GM23338 (cell line): ENCODE data around the gene TIE1. TPM values are rescaled to one million over a fixed set of nuclear protein-coding genes. Genes with fewer than 3 reads are reported as not detected.
A peak's percentile ranks its signal among the peaks of the same experiment; 100 is the strongest.

Experiments
- ATAC-seq: fragments of 200-7000 bp; cut with Tn5 transposase; 3 replicates; pipeline ENCODE4 v1.9.1; 2020
- DNase-seq: peaks from one replicate; pipeline ENCODE4 v3.0.0-alpha.2; 2015; ENCODE audit warnings: low spot score
- H2AFZ ChIP-seq: fragments of 200-600 bp; sonication (generic); 2 replicates; pipeline ENCODE4 v1.8.0; 2016; ENCODE audit warnings: antibody characterized with exemption, mild to moderate bottlenecking, moderate library complexity
- H3F3A ChIP-seq: fragments of 200-600 bp; sonication (generic); replicated peaks from 2 replicates; pipeline ENCODE4 v1.8.0; 2017; ENCODE audit warnings: antibody characterized with exemption, mixed run types, low read depth
- H3K27ac ChIP-seq: fragments of 200-600 bp; sonication (generic); 2 replicates; pipeline ENCODE4 v1.6.1; 2016; ENCODE audit warnings: low read depth
- H3K27me3 ChIP-seq: fragments of 200-600 bp; sonication (generic); 2 replicates; pipeline ENCODE4 v1.8.0; 2016; ENCODE audit warnings: mild to moderate bottlenecking, mixed run types, moderate library complexity; ENCODE audit not compliant: insufficient read depth
- H3K36me3 ChIP-seq: fragments of 200-600 bp; sonication (generic); 2 replicates; pipeline ENCODE4 v1.8.0; 2016; ENCODE audit warnings: mild to moderate bottlenecking; ENCODE audit not compliant: insufficient read depth
- H3K4me1 ChIP-seq: fragments of 200-600 bp; sonication (generic); 2 replicates; pipeline ENCODE4 v1.8.0; 2016; ENCODE audit warnings: mild to moderate bottlenecking, moderate library complexity; ENCODE audit not compliant: insufficient read depth
- H3K4me2 ChIP-seq: fragments of 200-600 bp; sonication (generic); 2 replicates; pipeline ENCODE4 v1.7.1; 2017; ENCODE audit warnings: mixed run types
- H3K4me3 ChIP-seq: fragments of 200-600 bp; sonication (generic); 2 replicates; pipeline ENCODE4 v1.6.1; 2016; ENCODE audit warnings: mixed run types
- H3K79me2 ChIP-seq: fragments of 200-600 bp; sonication (generic); replicated peaks from 2 replicates; pipeline ENCODE4 v1.8.0; 2017; ENCODE audit warnings: mild to moderate bottlenecking; ENCODE audit not compliant: insufficient read depth
- H3K9me2 ChIP-seq: fragments of 200-600 bp; sonication (generic); 2 replicates; pipeline ENCODE4 v1.8.0; 2017; ENCODE audit not compliant: insufficient read depth
- H4K20me1 ChIP-seq: fragments of 200-600 bp; sonication (generic); replicated peaks from 2 replicates; pipeline ENCODE4 v1.8.0; 2017; ENCODE audit warnings: mild to moderate bottlenecking; ENCODE audit not compliant: insufficient read depth
- H3K27ac Mint-ChIP-seq: 2 replicates; pipeline ENCODE4 v1.8.0; 2020; ENCODE audit warnings: inconsistent platforms, mild to moderate bottlenecking, moderate library complexity, mixed read lengths
- H3K27me3 Mint-ChIP-seq: 3 replicates; pipeline ENCODE4 v1.8.0; 2022; ENCODE audit warnings: low read depth, mild to moderate bottlenecking, moderate library complexity, mixed read lengths, inconsistent platforms; ENCODE audit not compliant: insufficient read depth, poor library complexity
- H3K36me3 Mint-ChIP-seq: 3 replicates; pipeline ENCODE4 v1.8.0; 2021; ENCODE audit warnings: low read depth, mild to moderate bottlenecking, inconsistent platforms, moderate library complexity, mixed read lengths
- H3K4me1 Mint-ChIP-seq: 3 replicates; pipeline ENCODE4 v1.8.0; 2020; ENCODE audit warnings: mild to moderate bottlenecking, inconsistent platforms, mixed read lengths
- H3K4me3 Mint-ChIP-seq: 3 replicates; pipeline ENCODE4 v1.8.0; 2021; ENCODE audit warnings: moderate library complexity, mild to moderate bottlenecking, inconsistent platforms, mixed read lengths
- H3K9me3 Mint-ChIP-seq: 3 replicates; pipeline ENCODE4 v1.8.0; 2020; ENCODE audit warnings: moderate library complexity, mild to moderate bottlenecking, inconsistent platforms, mixed read lengths
- CREB1 ChIP-seq: fragments of 250-450 bp; sonication (Bioruptor Pico); IDR thresholded peaks from 2 replicates; pipeline ENCODE4 v1.5.0; 2020; ENCODE audit warnings: low read depth, mild to moderate bottlenecking, moderate library complexity
- CTCF ChIP-seq, 2 experiments: fragments of 200-600 bp in 1 of 2; sonication (generic) in 1 of 2; conservative IDR thresholded peaks; 2 replicates each; pipeline versions ENCODE4 v1.5.1 to v1.6.1; 2016 to 2017; ENCODE audit warnings: antibody characterized with exemption in 2 of 2, low read depth in 2 of 2, mild to moderate bottlenecking in 2 of 2, moderate library complexity in 1 of 2
- ETS1 ChIP-seq: IDR thresholded peaks from 2 replicates; pipeline ENCODE4 v1.6.1; 2016; ENCODE audit warnings: antibody characterized with exemption
- EZH2 ChIP-seq: fragments of 200-600 bp; sonication (generic); IDR thresholded peaks from one replicate; pipeline ENCODE4 v1.8.0; 2017; ENCODE audit warnings: antibody characterized with exemption, mild to moderate bottlenecking, low read depth; ENCODE audit not compliant: unreplicated experiment
- EZH2phosphoT487 ChIP-seq: fragments of 200-600 bp; sonication (generic); IDR thresholded peaks from one replicate; pipeline ENCODE4 v1.8.1; 2018; ENCODE audit warnings: antibody characterized with exemption; ENCODE audit not compliant: unreplicated experiment
- JUNB ChIP-seq: IDR thresholded peaks from one replicate; pipeline ENCODE4 v1.6.1; 2016; ENCODE audit warnings: antibody characterized with exemption; ENCODE audit not compliant: unreplicated experiment
- NANOG ChIP-seq: IDR thresholded peaks from 2 replicates; pipeline ENCODE4 v1.6.1; 2016; ENCODE audit warnings: antibody characterized with exemption, borderline replicate concordance
- POLR2AphosphoS5 ChIP-seq: IDR thresholded peaks from 2 replicates; pipeline ENCODE4 v1.6.1; 2016; ENCODE audit warnings: antibody characterized with exemption, low read depth
- REST ChIP-seq: IDR thresholded peaks from one replicate; pipeline ENCODE4 v1.6.1; 2018; ENCODE audit warnings: antibody characterized with exemption; ENCODE audit not compliant: unreplicated experiment
- STAT1 ChIP-seq: IDR thresholded peaks from one replicate; pipeline ENCODE4 v1.6.1; 2016; ENCODE audit warnings: antibody characterized with exemption; ENCODE audit not compliant: unreplicated experiment
- ZNF114 ChIP-seq: fragments of 250-450 bp; sonication (Bioruptor Pico); IDR thresholded peaks from 2 replicates; pipeline ENCODE4 v1.5.0; 2020; ENCODE audit warnings: mild to moderate bottlenecking, moderate library complexity
- ZNF331 ChIP-seq: fragments of 250-450 bp; sonication (Bioruptor Pico); IDR thresholded peaks from 2 replicates; pipeline ENCODE4 v1.5.0; 2020; ENCODE audit warnings: low read depth, mild to moderate bottlenecking, moderate library complexity
- ZNF462 ChIP-seq: fragments of 250-450 bp; sonication (Bioruptor Pico); IDR thresholded peaks from 2 replicates; pipeline ENCODE4 v1.5.0; 2020; ENCODE audit warnings: mild to moderate bottlenecking, moderate library complexity
- polyA plus RNA-seq: library from polyadenylated mRNA; unstranded; fragments of >200 nt; fragmentation: Nextera tagmentation; extraction: Ambion mirVana; gene quantifications from 2 replicates; pipeline ENCODE4 v1.2.1, GENCODE V29; 2016
- total RNA-seq: library from RNA; depleted of rRNA; stranded (reverse); fragments of >200 nt; shearing (Covaris generic); gene quantifications from 2 replicates; pipeline ENCODE4 v1.2.3, GENCODE V29; 2014

TIE1 gene
- total and polyA plus RNA-seq, 2 experiments from 2014 or later = 0.37 to 2.3 TPM

- Mint-ChIP-seq H3K27me3 (peaks cover 3% of the 10 kb centered on the region), H3K9me3 (no peaks in the 10 kb centered on the region), H3K36me3 (no peaks in the 10 kb centered on the region), H3K4me3 (peak overlapping the region; percentile 77), H3K27ac (peak overlapping the region; percentile 99), H3K4me1 (peaks cover 29% of the 10 kb centered on the region)
- no peaks in the 10 kb centered on the region for H4K20me1 ChIP-seq
- H3K27ac ChIP-seq = peak overlapping the region; percentile 94
- peak overlapping the region; percentile 64 for H2AFZ ChIP-seq
- peaks cover 20% of the 10 kb centered on the region for H3K4me1 ChIP-seq
- H3K4me2 ChIP-seq = peak overlapping the region; percentile 81
- H3K4me3 ChIP-seq = peak overlapping the region; percentile 84
- TF ChIP-seq CTCF (conservative IDR thresholded peaks at IDR 0.05; ENCODE audit: low read depth in 2 of 2) (no peak), ZNF331 (CRISPR knock-in tag) (no peak), CREB1 (CRISPR knock-in tag) (no peak), JUNB (no peak), NANOG (no peak), EZH2phosphoT487 (no peak), POLR2AphosphoS5 (peak; percentile 86), REST (no peak), ZNF114 (CRISPR knock-in tag) (no peak), ETS1 (0 out of 2 replicates have a peak, but pooled peaks have one; percentile 14), ZNF462 (no peak), EZH2 (no peak), STAT1 (no peak)
- H3K79me2 ChIP-seq = no peaks in the 10 kb centered on the region
- H3K36me3 ChIP-seq = no peaks in the 10 kb centered on the region
- ATAC-seq (peak; percentile 1), DNase-seq (peak; percentile 41)
- peaks cover 13% of the 10 kb centered on the region; the same call in 1 of the 2 replicates for H3F3A ChIP-seq
- H3K27me3 ChIP-seq = peaks cover 18% of the 10 kb centered on the region
- H3K9me2 ChIP-seq = no peaks in the 10 kb centered on the region
Observed at GRCh38 chr1:43349594-43350306, 49.0 kb downstream of the TIE1 start.
